HG03159 (cell line): Measurements from ENCODE around the gene ZNF785.
"Not testable (repeated sequence)": the region's sequence is repeated elsewhere in the genome, so short reads cannot be mapped to it uniquely, and the experiment has no call there.

Experiments
- ATAC-seq: cut with Tn5 transposase; IDR thresholded peaks from one replicate; pipeline ENCODE4 v1.9.1; 2021; ENCODE audit warnings: mild to moderate bottlenecking, moderate library complexity; ENCODE audit not compliant: unreplicated experiment

The ZNF785 gene

DNA sequence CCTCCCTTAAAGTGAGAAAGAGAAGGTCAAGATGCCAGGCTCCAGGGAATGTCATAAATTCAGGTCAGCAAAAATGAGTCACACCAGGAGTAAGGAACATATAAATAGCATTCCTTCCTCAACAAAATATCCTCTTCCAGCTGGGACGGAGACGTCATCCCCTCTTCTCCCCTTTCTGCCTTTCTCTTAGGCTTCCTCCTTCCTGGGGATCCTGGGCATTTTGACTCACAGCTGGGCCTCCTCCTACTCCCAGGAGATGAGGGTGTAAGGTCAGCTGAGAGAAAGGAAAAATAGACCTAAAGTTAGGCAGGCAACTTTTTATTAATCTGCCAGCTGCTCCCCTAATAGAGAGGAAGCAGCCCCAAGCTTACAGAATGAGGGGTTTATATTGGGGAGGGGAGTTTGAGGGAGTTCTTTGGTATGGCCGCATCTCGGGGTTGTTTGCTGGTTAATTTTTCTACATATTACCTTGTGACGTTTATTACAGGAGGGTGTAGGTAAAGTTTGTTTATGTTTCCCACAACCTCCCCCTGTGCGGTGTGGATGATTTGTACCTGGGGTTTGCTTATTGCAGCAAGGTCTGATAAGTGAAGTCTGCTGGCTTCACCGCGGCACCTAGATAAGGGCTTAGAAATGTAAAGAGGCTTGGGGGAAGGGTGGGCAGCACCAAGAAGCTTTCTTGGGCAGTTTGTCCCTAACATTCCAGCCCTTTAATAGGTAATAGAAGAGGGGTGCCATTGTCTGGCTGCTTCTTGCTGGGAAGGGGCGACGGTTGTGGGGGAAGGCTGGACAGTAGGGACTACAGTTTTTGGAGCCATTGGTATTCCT, 43.8 kb downstream of the ZNF785 start:
- no peak for ATAC-seq

DNA sequence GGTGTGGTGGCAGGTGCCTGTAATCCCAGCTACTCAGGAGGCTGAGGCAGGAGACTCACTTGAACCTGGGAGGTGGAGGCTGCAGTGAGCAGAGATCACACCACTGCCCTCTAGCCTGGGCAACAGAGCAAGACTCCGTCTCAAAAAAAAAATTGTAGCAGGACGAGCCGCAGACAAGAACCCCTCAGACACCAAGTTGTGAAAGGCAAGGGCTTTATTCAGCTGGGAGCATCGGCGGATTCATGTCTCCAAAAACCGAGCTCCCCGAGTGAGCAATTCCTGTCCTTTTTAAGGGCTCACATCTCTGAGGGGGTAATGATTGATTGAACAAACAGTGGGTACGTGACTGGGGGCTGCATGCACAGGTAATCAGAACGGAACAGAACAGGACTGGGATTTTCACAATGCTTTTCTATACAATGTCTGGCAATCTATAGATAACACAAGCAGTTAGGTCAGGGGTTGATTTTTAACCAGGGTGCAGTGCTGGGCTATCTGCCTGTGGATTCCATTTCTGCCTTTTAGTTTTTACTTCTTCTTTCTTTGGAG, 44.5 kb downstream of the ZNF785 start:
- not testable (repeated sequence) for ATAC-seq

DNA sequence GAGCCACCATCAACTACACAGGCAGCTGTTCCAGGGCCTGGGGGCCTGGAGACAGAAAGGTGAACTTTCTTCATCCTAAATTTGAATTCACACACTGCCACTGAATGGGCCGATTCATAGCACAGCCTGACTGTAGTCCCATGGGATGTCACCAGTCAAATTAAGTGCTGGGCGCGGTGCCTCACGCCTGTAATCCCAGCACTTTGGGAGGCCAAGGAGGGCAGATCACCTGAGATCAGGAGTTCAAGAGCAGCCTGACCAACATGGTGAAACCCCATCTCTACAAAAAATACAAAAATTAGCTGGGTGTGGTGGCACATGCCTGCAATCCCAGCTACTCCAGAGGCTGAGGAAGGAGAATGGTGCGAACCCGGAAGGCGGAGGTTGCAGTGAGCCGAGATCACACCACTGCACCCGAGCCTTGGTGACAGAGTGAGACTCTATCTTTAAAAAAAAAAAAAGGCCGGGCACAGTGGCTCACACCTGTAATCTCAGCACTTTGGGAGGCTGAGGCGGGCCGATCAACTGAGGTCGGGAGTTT, 45.4 kb downstream of the ZNF785 start:
- not testable (repeated sequence) for ATAC-seq

DNA sequence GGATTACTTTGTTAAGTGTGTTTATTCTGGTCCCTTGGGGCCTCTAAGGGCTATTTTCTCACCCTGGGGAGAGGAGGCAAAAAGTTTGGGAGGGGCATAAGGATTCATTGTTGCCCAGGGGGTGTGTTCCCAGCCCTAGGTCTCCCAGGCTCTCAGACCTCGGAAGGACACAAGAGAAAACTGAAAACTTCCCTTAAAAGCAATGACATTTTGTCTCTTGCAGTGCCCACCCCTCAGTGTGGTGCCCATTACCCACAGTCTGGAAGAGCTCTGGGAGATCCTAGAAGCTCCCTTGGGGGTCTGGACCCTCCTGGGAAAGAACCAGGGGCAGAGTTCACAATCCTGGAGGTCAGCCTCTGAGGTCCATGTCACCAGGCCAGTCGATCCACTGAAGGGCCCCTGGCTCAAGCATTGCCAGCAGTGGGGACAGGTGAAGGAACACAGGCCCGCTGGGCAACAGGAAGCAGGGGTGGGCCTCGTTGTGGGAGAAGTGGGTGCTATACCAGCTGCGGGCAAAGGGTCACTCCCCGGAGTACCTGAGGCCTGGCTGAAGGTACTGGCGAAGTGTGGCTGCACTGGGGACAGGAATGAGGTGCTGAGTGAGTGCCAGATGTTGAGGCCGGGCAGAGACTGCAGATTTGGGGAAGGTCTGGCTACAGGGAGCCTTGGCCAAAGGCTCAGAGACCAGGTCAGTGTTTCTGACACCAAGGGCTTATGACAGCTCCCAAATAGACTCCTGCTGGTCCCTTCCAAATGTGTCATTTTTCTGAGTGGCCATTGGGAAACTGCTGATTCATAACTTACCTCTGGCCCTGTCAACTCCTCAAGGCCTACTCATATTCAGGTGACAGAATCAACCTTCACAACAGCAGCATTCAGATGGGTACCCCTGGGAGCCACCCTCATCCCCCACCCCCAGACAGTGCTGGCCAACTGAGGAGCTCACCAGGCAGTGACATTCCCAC, 46.2 kb downstream of the ZNF785 start:
- no peak for ATAC-seq

DNA sequence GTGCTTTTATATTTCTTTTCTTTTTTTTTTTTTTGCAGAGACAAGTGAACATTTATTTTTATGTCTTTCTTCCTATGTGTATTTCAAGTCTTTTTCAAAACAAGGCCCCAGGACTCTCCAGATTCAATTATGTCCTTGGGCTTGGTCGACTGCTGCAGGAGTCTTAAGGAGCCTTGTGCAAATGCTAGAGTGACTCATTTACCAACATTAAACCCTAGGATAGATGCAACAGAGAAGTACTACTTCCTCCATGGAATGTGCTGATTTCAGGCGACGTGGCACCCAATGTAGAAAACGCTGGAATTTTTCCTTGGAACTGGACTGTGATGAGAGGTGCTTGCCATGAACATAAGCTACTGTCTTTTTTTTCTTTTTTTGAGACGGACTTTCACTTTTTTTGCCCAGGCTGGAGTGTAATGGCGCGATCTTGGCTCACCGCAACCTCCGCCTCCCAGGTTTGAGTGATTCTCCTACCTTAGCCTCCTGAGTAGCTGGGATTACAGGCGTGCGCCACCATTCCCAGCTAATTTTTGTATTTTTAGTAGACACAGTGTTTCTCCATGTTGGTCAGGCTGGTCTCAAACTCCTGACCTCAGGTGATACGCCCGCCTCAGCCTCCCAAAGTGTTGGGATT, 49.0 kb downstream of the ZNF785 start:
- not testable (repeated sequence) for ATAC-seq

DNA sequence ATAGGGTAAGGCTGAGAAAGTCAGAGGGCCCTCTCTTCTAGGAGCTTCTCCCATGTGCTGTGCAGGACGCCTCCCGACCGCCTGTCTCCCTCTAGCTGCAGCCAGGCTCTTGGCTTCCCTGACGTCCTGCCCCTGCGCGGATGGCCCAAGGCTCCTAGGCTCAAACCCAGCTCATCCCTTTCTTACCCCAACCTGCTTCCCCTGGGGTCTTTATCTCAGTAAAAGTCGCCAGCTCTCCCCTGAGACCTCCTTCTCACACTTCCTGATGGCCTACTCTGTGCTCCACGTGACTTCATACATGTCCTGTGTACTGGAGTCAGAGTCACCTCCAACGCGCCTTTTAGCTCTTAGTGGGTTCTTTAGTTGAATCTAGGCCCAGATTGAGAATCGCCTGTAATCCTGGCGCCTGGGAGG, 49.7 kb downstream of the ZNF785 start:
- no peak for ATAC-seq

DNA sequence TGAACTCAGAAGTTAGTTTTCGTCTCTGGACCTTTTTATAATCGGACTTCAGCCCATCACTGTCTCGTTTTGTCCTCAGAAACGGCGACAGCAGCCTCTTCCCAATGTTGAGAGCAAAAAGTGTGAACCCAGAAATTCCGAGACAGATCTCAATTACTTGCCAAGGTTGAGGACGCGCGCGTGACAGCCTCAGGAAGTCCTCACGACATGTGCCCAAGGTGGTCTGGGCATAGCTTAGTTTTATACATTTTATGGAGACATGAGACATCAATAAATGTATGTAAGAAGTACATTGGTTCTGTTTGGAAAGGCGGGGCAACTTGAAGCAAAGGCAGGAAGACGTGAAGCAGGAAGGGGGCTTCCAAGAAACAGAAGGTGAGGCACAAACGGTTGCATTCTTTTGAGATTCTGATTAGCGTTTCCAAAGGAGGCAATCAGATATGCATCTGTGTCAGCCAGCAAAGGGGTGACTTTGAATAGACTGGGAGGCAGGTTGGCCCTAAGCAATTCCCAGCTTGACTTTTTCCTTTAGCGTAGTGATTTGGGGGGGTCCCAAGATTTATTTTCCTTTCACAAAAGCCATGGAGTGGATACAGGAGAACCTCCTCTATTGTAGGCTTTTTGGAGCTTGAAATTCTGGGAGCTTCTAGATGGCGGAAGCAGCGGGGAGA, 50.3 kb downstream of the ZNF785 start:
- ATAC-seq: no peak

DNA sequence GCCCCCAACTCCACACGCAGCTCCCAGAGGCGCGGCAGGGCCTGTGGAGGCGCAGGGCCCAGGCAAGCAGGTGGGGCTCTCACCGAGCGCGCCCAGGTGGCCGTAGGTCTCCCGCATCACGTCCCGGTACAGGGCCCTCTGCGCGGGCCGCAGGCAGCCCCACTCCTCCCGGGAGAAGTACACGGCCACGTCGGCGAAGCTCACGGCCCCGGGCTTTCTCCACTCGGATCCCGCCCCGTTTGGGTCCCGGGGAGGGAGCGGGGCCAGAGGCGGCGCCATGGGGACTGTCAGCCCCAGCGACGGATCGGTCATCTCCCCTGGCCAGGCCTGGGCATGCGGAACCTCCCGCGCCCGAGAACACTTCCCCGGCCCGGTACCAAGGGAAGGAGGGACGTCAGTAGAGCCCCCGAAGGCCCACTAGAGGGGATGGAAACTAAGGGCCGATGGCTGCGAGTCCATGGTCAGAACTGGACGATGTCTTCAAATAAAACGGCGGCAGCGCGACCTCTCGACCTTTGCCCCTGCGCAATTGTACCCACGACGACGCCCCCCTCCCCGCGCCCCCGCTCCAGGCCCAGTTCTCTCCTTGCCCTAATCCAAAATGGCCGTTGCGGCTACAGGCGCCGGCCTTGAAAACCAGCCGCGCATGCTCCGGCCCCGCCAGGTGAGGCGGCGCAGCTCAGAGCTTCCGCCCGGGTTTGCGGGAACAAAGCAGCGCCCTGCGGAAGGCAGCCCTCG, 51.0 kb downstream of the ZNF785 start, which contains the start of gene ZNF747:
Gene ZNF747 (minus strand): TSS at position 491 of the 738 bp plus-strand sequence. CDS start 179 bp downstream, at position 312.
- peak; percentile 64 for ATAC-seq

DNA sequence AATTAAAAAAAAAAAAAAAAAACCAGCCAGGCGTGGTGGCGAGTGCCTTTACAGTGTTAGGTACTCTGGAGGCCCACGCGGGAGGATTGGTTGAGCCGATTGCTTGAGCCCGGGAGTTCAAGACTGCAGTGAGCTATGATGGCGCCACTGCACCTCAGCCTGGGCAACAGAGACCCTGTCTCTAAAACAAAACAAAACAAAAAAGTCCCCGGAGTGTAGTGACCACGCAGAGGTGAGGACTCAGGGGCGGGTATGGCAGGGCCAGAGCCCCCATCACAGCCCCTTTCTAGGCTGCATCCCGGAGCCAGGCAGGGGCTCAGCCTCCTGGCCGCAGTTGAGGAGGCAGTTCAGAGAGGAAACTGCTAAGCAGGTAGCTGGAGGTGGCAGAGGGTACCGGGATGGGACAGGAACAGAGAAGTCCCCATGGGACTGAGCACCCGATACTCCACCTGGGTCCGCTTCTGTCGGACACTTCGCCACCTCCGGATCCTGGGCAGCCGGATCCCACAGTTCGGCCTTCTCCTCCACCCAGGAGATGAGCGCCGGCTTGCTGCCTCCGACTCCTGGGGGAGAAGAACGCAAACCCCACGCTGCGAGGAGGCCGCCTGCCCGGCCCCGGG, 51.6 kb downstream of the ZNF785 start:
- peak; percentile 23 for ATAC-seq

DNA sequence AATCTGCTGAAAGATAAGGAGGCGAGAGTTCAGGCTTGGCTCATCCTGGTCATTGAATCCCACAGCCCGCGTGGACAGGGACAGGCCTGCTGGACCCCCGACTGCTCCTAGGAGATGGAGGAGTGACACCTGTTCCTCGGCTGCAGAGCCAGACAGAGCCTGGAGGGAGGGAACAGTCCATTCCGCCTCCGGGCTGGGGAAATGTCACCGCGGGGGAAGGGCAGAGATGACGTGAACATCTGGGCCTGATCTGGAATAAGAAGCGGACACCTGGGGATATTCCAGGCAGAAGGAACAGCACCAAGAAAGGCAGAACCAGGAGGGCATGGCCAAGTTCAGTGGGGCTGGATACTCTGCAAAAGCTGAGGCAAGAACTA, 52.4 kb downstream of the ZNF785 start:
- no peak for ATAC-seq

DNA sequence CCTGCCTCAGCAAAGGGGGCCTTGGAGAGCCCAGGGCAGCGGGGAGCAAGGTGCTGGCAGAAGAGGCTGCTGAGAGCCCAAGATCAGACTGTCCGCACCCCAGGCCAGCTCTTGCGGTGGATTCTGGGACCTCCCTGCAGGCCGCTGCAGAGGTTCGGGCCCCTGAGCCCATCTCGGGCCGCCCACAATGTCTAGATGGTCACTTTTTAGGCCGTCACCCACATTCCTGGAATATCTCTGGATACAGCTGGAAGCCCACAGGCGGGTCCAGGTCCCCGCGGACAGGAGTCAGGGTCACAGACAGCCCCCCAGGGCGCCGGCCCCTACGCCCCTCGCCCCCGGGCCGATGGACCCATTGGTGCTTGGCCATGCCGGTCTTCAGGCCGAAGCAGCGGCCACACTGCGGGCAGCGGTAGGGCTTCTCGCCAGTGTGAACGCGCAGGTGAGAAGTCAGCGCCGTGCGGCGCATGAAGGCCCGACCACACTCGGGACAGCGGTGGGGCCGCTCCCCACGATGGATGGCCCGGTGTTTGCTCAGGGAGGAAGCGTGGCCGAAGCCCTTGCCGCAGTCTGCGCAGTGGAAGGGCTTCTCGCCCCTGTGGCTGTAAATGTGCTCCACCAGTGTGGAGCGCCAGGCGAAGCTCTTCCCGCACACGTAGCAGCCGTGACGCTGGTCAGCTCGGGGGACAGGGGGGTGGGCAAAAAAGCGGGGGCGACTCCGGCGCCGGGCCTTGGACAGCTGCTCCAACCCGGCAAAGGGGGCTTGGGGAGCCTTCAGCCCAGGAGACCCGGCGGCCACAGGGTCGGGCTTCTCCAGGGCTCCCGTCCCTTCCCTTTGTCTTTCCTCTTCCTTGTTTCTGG, 53.0 kb downstream of the ZNF785 start:
- ATAC-seq: no peak
